ENCODE measurements around the gene FBXL14. TPM values are rescaled to one million over a fixed set of nuclear protein-coding genes. Genes with fewer than 3 reads are reported as not detected.

FBXL14 gene
- total and polyA plus RNA-seq, 2 of the 13 experiments (the other 11 are each of a cell fraction or from before 2014, with no cell fraction given), result 7.0 to 7.4 TPM

GRCh38 chr12:1619159-1619558 lies 24.8 kb upstream of the FBXL14 start:
- Histone ChIP-seq H3K4me3 (replicated peaks in 1 of 3; ENCODE audit: insufficient read depth in 1 of 3, low read depth in 2 of 3, low read length in 3 of 3) (no peak overlapping the region), H4K20me1 (ENCODE audit: insufficient read depth, low read length) (no peaks in the 10 kb centered on the region), H3K27ac (ENCODE audit: extremely low read length, insufficient read depth, low read length) (no peak overlapping the region), H3K4me2 (ENCODE audit: low read depth, low read length) (no peak overlapping the region), H3K9ac (ENCODE audit: insufficient read depth, low read depth, low read length) (no peak overlapping the region), H3K4me1 (ENCODE audit: insufficient read depth, low read length) (peaks cover 10% of the 10 kb centered on the region; the same call in 1 of the 2 replicates), H2AFZ (ENCODE audit: low read length) (no peak overlapping the region), H3K27me3 (ENCODE audit: control insufficient read depth in 1 of 2, insufficient read depth in 2 of 2, low read length in 2 of 2) (peaks cover 0 to 20% of the 10 kb centered on the region in 2 experiments; a peak in 1 of 5 replicates), H3K9me3 (ENCODE audit: low read length) (no peaks in the 10 kb centered on the region), H3K79me2 (ENCODE audit: insufficient read depth, low read length) (no peaks in the 10 kb centered on the region), H3K36me3 (replicated peaks in 1 of 2; ENCODE audit: control insufficient read depth in 1 of 2, insufficient read depth in 2 of 2, low read length in 2 of 2) (no peaks in the 10 kb centered on the region)
- intact Hi-C loops (cut with micrococcal nuclease; ENCODE audit: unreplicated experiment) (no loop called here), in situ Hi-C loops (cut with HindIII; ENCODE audit: extremely low pct_ligation_motif_present, low pct_unique_long_range_greater_than_20kb) (no loop called here)
- WGBS (ENCODE audit: low lambda C conversion rate), result 50% methylated on average over 4 of the region's 4 CpGs
- DNase-seq (ENCODE audit: low spot score) (no peak), ATAC-seq (no peak), FAIRE-seq (no peak)
- ChIA-PET POLR2A (no interaction called here), CTCF (ENCODE audit: low intra/inter-chr PET ratio, low total read pairs) (no interaction called here)
- no TSS peak for BruUV-seq (replicated peaks)
- no peak for TF ChIP-seq SIN3B (IDR thresholded peaks at IDR 0.05; ENCODE audit: low read length)
- TF ChIP-seq MBD4 (IDR thresholded peaks at IDR 0.05; ENCODE audit: borderline replicate concordance, low read length), result no peak
- no peak for TF ChIP-seq ZNF224 (CRISPR knock-in tag; IDR thresholded peaks at IDR 0.05)
- TF ChIP-seq SRSF9 (IDR thresholded peaks at IDR 0.05; ENCODE audit: borderline replicate concordance, insufficient read depth, low read depth, low read length, poor library complexity, severe bottlenecking), result no peak
- no peak for TF ChIP-seq ZNF512B (CRISPR knock-in tag; IDR thresholded peaks at IDR 0.05; ENCODE audit: borderline replicate concordance)
- TF ChIP-seq PRPF4 (IDR thresholded peaks at IDR 0.05; ENCODE audit: low read depth, low read length, poor library complexity, severe bottlenecking), result no peak
- TF ChIP-seq RFX1 (IDR thresholded peaks at IDR 0.05), result no peak
- TF ChIP-seq RBAK (CRISPR knock-in tag; IDR thresholded peaks at IDR 0.05), result no peak
- TF ChIP-seq EP300 (IDR thresholded peaks at IDR 0.05; ENCODE audit: low read depth in 2 of 2, low read length in 2 of 2), result no peak
- no peak for TF ChIP-seq EP300 (CRISPR knock-in tag; IDR thresholded peaks at IDR 0.05; ENCODE audit: borderline replicate concordance)
- no peak for TF ChIP-seq SNAPC4 (CRISPR knock-in tag; IDR thresholded peaks at IDR 0.05)
- no peak for TF ChIP-seq ETS1 (CRISPR knock-in tag; IDR thresholded peaks at IDR 0.05)

Measured in HepG2 (cell line).